Stimulated activated CD8-positive, alpha-beta memory T cell treated with anti-CD3 and anti-CD28 coated beads, Interleukin-7, amount 100 ng/mL, for 48 hours (primary cell): ENCODE data around the gene CCDC66.

Experiments
- DNase-seq, 2 donors: peaks; one replicate each; pipeline ENCODE4 v3.0.0-alpha.2; 2020; ENCODE audit warnings: low read depth in 1 of 2; ENCODE audit errors: extremely low read depth in 1 of 2

Gene CCDC66

DNA sequence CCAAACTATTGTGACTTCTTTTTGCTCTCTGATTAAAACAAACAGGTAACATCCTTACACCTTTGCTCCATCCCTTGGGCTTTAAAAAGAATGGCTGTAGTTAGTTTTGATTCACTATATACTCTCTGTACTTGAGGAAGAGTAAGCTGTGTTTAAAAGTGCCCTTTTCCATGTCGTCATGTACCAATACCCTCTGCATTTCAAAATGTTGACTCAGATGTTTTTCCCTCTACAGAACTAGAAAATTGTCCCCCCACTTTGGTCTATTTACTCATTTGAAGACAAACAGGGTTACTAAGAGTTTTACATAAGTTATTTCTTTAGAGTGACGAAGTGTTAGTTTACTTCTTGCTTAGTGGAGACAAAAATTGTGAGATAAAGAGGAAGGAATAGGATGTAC is 63.4 kb downstream of the CCDC66 start:
- no peak for DNase-seq

DNA sequence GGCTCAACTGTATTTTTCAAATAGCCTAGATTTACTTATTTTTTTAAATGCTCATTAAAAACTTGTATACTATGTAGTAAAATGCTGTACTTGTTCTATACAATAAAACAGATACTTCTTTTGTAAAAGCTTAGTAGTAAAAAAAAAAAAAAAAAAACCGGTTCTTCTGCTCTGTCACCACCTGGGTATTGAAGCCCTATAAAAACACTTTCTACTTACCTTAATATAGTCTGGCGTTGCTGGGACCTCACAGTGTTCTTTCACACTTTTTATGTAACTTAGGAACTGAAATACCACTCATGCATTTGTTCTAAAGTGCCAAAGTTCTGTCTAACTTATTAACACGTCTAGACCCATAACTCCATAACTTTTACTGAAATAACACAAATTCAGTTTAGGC is 64.7 kb downstream of the CCDC66 start:
- no peak for DNase-seq

DNA sequence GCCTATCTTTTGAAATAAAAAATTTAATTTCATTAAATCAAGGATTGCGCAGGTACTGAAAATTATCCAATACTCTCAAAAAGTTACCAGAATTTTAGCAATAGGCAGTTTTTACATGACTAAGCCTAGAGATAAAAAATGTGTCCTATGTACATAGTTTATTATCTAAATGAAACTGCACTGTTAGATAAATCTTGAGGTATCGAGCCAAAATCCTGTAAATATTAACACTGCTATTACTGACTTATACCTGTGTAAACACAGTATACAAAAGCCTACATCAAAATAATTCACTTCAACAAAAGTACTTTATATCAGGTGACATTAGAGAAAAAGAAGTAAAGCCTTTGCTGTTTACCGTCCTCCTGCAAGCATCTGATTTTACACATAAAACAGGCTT is 65.4 kb downstream of the CCDC66 start:
- DNase-seq = no peak

DNA sequence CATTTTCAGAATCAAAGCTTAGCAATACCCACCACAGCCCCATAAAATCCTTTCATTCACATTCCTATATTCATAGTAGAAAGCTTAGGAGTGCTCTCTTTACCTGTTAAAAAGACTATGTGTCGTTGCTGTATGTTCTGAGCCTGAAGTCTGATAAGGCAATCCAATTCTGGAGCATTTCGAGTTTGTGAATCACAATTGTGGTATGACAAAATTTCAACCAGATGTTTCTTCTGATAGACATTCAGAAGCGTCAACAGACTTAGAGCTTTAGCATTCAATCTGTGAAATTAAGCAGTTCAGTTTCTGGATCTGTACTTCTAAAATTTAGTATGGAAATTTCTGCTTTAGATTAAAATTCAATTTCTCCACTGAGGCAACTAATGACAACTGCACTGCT is 67.8 kb downstream of the CCDC66 start:
- DNase-seq = no peak

DNA sequence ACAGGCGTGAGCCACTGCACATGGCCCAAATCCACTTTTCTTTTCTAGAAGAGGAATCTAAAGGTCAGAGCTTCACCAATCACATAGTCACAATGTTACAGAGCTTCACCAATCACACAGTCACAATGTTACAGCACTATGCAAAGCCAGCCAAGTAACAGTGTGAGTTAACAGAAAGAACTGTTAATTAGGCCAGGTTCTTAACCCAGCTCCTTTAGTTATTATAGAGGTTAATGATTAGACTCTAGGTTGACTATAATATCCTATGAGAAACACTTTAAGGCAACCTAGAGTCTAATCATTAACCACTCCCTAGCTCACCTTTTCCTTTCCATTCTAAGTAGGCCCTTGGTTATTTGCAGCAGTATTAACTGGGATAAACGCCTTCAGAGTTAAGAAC is 72.1 kb downstream of the CCDC66 start:
- DNase-seq = no peak

DNA sequence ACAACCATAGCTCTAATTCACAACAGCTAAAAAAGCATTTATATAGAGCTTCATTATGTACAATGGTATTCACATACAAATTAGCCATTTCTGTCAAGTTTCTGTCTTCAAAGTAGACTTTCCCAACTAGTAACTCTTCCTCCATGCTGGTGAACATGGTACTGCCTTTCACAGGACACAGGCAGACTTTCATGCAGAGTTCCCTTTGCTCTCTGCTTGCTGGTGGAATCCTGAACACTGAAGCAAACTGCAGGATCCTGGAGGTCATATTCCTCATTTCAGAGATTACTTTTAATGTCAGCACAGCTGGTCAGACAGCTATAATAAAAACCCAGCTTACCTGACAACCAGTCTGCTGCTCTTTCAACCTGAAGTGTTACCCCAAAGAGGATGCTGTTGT is 72.5 kb downstream of the CCDC66 start:
- no peak for DNase-seq

DNA sequence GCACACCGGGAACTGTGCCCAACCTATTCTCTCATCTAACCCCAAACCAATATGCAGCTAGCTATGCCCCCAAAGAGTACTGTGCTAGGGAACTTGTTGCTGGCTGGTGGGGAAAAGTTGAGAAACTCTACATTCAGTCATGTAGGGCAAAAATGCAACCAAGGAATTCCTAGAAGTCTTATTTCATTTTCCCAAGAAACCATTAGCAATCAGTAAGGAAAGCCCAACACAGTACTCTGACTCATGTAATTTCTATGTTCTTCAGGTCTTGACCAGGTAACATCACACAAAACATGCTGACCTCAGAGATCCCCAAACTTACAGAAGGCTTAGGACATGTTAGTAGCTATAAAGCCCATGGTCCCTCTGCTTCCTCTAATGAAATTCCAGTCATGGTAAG is 74.0 kb downstream of the CCDC66 start:
- no peak for DNase-seq

DNA sequence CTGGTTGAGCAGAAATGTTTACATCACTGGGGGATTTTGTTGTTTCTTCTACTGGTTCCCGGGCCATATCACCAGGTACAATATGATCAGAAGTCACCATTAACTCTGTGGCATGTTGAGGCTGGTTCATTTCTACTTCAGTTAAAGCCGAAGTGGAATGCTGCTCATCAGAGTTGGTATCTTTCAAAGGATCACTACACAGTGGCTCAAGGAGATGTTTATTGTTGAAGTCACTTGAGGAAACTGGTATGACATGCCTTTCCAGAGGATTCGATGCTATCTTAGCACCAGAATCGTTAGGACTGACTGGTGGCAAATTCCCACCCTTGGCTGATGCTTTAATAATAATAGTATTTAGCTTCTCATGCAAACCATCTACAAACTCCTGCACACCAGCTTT is 76.2 kb downstream of the CCDC66 start:
- DNase-seq = no peak

DNA sequence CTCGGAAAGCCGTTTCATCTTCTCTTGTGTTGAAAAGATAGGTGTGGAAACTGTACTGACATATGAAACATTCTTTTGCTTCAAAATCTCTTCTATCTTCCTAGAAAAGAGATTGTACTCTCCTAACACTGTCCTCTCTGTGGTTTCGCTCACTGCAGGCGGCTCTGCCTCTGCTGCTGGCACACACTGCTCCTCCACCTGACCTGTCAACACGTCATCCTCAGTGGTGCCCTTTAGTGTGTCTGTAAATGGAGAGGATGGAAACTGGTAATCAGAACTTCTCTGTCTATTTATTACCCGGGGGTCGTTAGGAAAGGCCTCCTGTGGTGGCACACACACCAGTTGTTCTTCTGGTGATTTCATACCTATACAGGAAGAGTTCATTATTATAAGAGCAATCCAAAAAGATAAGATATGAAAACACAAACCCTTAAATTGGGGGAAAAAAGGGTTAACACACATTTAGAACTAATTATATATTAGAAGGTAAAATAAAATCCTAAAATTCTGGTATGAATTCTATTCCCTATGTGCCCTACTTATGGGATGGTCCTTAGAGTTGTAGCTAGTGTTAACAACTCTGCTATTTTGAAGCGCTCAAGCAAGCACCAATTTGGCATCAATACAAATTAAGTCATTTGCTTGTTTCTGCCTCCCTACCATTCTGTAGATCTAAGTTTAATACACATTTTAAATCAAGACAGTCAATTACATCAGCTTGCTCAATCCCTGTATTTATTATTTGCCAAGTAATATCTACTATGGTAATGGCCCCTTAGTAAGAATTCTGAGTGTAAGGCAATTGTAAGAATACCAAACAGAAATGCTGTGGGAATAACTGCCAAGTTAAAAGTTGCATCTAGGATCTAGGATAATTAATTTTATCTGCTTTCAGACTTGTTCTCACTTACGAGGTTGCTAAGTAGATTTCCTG is 76.9 kb downstream of the CCDC66 start:
- DNase-seq = no peak

DNA sequence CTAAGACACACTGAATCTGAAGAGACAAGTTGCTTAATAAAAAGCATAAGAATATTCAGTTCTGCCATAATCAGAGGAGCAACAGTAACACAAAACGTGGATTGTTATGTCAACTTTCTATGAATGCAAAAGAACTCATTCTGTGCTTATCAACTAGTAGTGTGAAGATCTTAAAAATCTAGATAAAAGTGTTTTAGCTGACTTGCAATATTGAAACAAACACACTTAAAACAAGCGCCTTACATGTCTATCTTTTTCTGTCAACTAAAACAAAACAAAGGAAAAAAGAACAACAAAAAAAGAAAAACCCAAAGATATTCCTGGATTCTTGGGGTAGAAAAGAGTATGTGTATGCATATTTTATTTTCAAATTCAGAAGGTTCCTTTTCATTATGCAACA is 88.4 kb downstream of the CCDC66 start:
- DNase-seq = no peak

DNA sequence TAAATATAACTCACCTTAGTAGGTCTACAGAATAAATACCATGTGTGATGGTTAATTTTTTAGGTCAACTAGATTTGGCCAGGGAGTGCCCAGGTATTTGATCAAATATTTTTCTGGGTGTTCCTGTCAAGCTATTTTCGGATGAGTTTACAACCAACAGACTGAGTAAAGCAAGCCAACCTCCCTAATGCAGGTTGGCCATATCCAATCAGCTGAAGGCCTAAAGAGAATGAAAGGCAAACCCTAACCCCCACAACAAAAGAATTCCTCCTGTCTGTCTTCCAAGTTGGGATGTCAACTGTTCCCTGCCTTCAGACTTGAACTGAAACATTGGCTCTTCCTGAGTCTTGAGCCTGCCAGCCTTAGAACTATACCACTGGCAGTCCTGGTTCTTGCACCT is 97.5 kb downstream of the CCDC66 start:
- no peak for DNase-seq

DNA sequence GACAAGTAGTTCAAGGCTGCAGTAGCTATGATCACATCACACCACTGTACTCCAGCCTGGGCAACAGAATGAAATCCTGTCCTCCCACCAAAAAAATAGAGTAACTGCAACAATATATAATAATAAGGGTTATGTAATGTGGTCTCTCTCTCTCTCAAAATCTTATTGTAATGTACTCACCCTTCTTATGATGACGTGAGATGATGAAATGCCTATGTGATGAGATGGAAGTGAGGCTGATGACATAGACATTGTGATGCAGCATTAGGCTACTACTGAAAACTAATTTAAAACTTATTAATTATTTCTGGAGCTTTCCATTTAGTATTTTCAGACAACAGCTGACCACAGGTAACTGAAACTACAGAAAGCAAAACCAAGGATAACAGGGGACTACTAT is 98.7 kb downstream of the CCDC66 start:
- no peak for DNase-seq

DNA sequence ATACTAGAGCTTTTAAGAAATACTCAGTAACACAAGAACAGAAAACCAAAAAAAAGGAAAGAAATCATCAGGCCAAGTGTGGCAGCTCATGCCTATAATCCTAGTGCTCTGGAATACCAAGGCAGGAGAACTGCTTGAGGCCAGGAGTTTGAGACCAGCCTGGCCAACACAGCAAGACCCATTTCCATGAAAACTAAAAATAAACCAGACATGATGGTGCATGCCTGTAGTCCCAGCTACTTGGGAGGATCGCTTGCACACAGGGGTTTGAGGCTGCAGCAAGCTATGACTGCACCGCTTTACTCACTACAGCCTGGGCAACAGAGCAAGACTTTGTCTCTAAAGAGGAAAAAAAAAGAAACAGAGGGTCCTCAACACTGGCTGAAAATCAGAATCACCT is 107.8 kb downstream of the CCDC66 start:
- no peak for DNase-seq

DNA sequence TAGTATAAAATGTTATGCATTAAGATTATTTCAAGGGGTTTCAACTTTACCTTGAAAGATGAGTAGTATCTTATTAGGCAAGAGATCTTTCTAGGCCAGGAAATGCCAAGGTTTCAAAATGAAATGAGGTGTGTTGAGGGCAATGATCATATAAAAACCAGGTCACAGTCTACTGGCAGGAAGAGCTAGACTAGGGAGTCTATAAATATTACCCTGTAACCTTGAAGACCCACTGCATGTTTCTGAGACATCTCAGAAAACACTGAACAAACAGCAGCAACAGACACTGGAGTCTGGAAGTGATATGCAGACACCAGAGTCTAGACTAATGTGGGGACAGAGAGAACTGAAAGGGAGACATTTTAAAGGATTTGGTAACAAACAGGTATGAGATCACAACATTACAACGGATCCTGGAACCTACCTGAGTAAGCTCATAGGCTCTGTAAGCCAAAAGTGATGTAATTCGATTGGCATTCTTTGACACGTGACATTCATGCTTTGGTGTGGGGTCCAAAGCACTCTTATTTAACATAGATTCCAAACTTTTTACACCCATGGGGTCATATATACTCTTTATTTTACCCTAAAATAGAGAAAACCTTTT is 111.1 kb downstream of the CCDC66 start:
- no peak for DNase-seq
